ENCODE data around the gene TOMM34.

DNA sequence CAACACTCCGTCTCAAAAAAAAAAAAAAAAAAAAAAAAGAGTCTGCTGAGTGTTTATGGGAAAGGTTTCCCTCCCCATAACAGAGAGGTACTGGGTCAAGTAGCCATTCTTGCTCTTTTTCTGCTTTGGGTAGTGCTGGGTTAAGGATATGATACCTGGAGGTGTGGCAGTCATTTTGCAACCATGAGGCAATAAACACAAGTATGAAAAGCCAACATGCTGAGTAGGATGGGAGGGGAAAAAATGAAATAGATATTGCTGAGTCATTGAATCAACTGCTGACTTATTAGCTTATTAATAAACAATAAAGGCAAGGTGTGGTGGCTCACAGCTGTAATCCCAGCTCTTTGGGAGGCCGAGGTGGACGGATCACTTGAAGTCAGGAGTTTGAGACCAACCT, 2.3 kb upstream of the TOMM34 start:
- TF ChIP-seq, protein P1, sequence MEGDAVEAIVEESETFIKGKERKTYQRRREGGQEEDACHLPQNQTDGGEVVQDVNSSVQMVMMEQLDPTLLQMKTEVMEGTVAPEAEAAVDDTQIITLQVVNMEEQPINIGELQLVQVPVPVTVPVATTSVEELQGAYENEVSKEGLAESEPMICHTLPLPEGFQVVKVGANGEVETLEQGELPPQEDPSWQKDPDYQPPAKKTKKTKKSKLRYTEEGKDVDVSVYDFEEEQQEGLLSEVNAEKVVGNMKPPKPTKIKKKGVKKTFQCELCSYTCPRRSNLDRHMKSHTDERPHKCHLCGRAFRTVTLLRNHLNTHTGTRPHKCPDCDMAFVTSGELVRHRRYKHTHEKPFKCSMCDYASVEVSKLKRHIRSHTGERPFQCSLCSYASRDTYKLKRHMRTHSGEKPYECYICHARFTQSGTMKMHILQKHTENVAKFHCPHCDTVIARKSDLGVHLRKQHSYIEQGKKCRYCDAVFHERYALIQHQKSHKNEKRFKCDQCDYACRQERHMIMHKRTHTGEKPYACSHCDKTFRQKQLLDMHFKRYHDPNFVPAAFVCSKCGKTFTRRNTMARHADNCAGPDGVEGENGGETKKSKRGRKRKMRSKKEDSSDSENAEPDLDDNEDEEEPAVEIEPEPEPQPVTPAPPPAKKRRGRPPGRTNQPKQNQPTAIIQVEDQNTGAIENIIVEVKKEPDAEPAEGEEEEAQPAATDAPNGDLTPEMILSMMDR (conservative IDR thresholded peaks at IDR 0.05; ENCODE audit: low read depth in 2 of 2), result no peak
- no peak for TF ChIP-seq EZH2phosphoT487 (IDR thresholded peaks at IDR 0.05; ENCODE audit: unreplicated experiment)
- no peak for TF ChIP-seq EZH2 (IDR thresholded peaks at IDR 0.05; ENCODE audit: low read depth, unreplicated experiment)
- TF ChIP-seq ZNF331 (CRISPR knock-in tag; IDR thresholded peaks at IDR 0.05; ENCODE audit: low read depth), result no peak

Data from GM23338 (cell line).